ENCODE results near the gene ABCE1. TPM values are rescaled to one million over a fixed set of nuclear protein-coding genes. Genes with fewer than 3 reads are reported as not detected.

ABCE1 gene
- total and polyA plus RNA-seq, 2 donors (not counting 1 experiment from before 2014, with no cell fraction given) = 31.3 to 46.2 TPM

- no peak overlapping the region for H2AFZ ChIP-seq (ENCODE audit: insufficient read depth, low read depth, low read length, poor library complexity, severe bottlenecking)
- CTCF ChIA-PET = interaction anchor here (1.3 kb wide), 1 partner anchor 15 kb away, joined by 5 read pairs; no protein-coding TSS in a partner anchor
- peaks cover 21% of the 10 kb centered on the region for H3K79me2 ChIP-seq (ENCODE audit: control insufficient read depth, insufficient read depth, low read length)
- DNase-seq = no peak
- H3K4me2 ChIP-seq (replicated peaks; ENCODE audit: low read depth, low read length, poor library complexity, severe bottlenecking) = no peak overlapping the region
- peaks cover 10% of the 10 kb centered on the region for H4K20me1 ChIP-seq (ENCODE audit: control insufficient read depth, insufficient read depth, low read length, poor library complexity, severe bottlenecking)
- no peak for TF ChIP-seq CTCF (IDR thresholded peaks at IDR 0.05)
- TF ChIP-seq EZH2 (IDR thresholded peaks at IDR 0.05; ENCODE audit: borderline replicate concordance, insufficient read depth, low read depth, low read length, poor library complexity, severe bottlenecking) = no peak
- H3K4me3 ChIP-seq (ENCODE audit: control extremely low read depth in 1 of 5, extremely low read depth in 1 of 5, insufficient read depth in 1 of 5, low read depth in 2 of 5, low read length in 4 of 5) = no peak overlapping the region
- POLR2A ChIA-PET = no interaction called here
- Mint-ChIP-seq H3K4me1 (no peaks in the 10 kb centered on the region), H3K9me3 (ENCODE audit: insufficient read depth) (no peaks in the 10 kb centered on the region), H3K27ac (no peak overlapping the region), H3K4me3 (no peak overlapping the region), H3K27me3 (no peaks in the 10 kb centered on the region)
- no peak overlapping the region for H3K27ac ChIP-seq (ENCODE audit: low read length in 2 of 2)
- ATAC-seq (ENCODE audit: low read depth) = no peak
- intact Hi-C loops (cut with micrococcal nuclease) = no loop called here
- peaks cover 10 to 60% of the 10 kb centered on the region in 2 experiments for H3K36me3 ChIP-seq (replicated peaks in 1 of 2; ENCODE audit: control extremely low read depth in 1 of 2, control insufficient read depth in 1 of 2, extremely low read depth in 1 of 2, insufficient read depth in 2 of 2, low read length in 1 of 2)
- H3K9ac ChIP-seq (ENCODE audit: low read length) = no peak overlapping the region
- H3K9me3 ChIP-seq (ENCODE audit: control extremely low read depth in 1 of 3, control insufficient read depth in 2 of 3, insufficient read depth in 1 of 3, low read length in 2 of 3) = no peaks in the 10 kb centered on the region
- H3K4me1 ChIP-seq (ENCODE audit: control insufficient read depth in 2 of 2, insufficient read depth in 2 of 2, low read length in 2 of 2) = no peaks in the 10 kb centered on the region
- no peaks in the 10 kb centered on the region for H3K27me3 ChIP-seq (replicated peaks in 1 of 4; ENCODE audit: control extremely low read depth in 1 of 4, control insufficient read depth in 3 of 4, insufficient read depth in 4 of 4, low read length in 3 of 4)
- WGBS (ENCODE audit: insufficient coverage) = 100% methylated on average over 1 of the region's 2 CpGs
Measured at GRCh38 chr4:145161549-145161948, 63.4 kb downstream of the ABCE1 start.

GRCh38 chr4:145167887-145168286 lies 69.8 kb downstream of the ABCE1 start:
- Histone ChIP-seq H3K4me2 (replicated peaks; ENCODE audit: low read depth, low read length, poor library complexity, severe bottlenecking) (no peak overlapping the region), H3K79me2 (ENCODE audit: control insufficient read depth, insufficient read depth, low read length) (peaks cover 33% of the 10 kb centered on the region), H2AFZ (ENCODE audit: insufficient read depth, low read depth, low read length, poor library complexity, severe bottlenecking) (no peak overlapping the region), H3K4me3 (ENCODE audit: control extremely low read depth in 1 of 5, extremely low read depth in 1 of 5, insufficient read depth in 1 of 5, low read depth in 2 of 5, low read length in 4 of 5) (no peak overlapping the region), H3K9me3 (ENCODE audit: control extremely low read depth in 1 of 3, control insufficient read depth in 2 of 3, insufficient read depth in 1 of 3, low read length in 2 of 3) (no peaks in the 10 kb centered on the region), H3K9ac (ENCODE audit: low read length) (no peak overlapping the region), H3K4me1 (ENCODE audit: control insufficient read depth in 2 of 2, insufficient read depth in 2 of 2, low read length in 2 of 2) (peaks cover 0 to 3% of the 10 kb centered on the region in 2 donors), H3K27me3 (replicated peaks in 1 of 4; ENCODE audit: control extremely low read depth in 1 of 4, control insufficient read depth in 3 of 4, insufficient read depth in 4 of 4, low read length in 3 of 4) (no peaks in the 10 kb centered on the region), H3K27ac (ENCODE audit: low read length in 2 of 2) (no peak overlapping the region), H3K36me3 (replicated peaks in 1 of 2; ENCODE audit: control extremely low read depth in 1 of 2, control insufficient read depth in 1 of 2, extremely low read depth in 1 of 2, insufficient read depth in 2 of 2, low read length in 1 of 2) (peaks cover 15 to 46% of the 10 kb centered on the region in 2 experiments), H4K20me1 (ENCODE audit: control insufficient read depth, insufficient read depth, low read length, poor library complexity, severe bottlenecking) (peaks cover 3% of the 10 kb centered on the region)
- intact Hi-C loops (cut with micrococcal nuclease) = no loop called here
- H3K4me3 Mint-ChIP-seq = no peak overlapping the region
- no CpG with 5 or more reads among the region's 2 CpGs for WGBS (ENCODE audit: insufficient coverage)
- no peak for TF ChIP-seq EZH2 (IDR thresholded peaks at IDR 0.05; ENCODE audit: borderline replicate concordance, insufficient read depth, low read depth, low read length, poor library complexity, severe bottlenecking)
- no peak for TF ChIP-seq CTCF (IDR thresholded peaks at IDR 0.05)
- ChIA-PET CTCF (interaction anchor here (0.7 kb wide), 1 partner anchor 70 kb away, joined by 3 read pairs; the partner anchor contains the start of gene ANAPC10), POLR2A (no interaction called here)
- no peaks in the 10 kb centered on the region for H3K27me3 Mint-ChIP-seq
- ATAC-seq (ENCODE audit: low read depth) = no peak
- peaks cover 16% of the 10 kb centered on the region for H3K4me1 Mint-ChIP-seq
- H3K27ac Mint-ChIP-seq = no peak overlapping the region
- no peak for DNase-seq
- no peaks in the 10 kb centered on the region for H3K9me3 Mint-ChIP-seq (ENCODE audit: insufficient read depth)

All from B cell (primary cell).